Stimulated activated CD8-positive, alpha-beta memory T cell treated with anti-CD3 and anti-CD28 coated beads, Interleukin-15, amount 100 ng/mL, for 24 hours (primary cell): ENCODE data around the gene DNAH2.
"Not testable (repeated sequence)": the region's sequence is repeated elsewhere in the genome, so short reads cannot be mapped to it uniquely, and the experiment has no call there.

Source experiments
- DNase-seq: peaks from one replicate; pipeline ENCODE4 v3.0.0-alpha.2; 2020; ENCODE audit warnings: low read depth

DNAH2 gene

GRCh38 chr17:7777017-7777416 lies 59.5 kb downstream of the DNAH2 start:
- DNase-seq: no peak

GRCh38 chr17:7780736-7781135 lies 63.2 kb downstream of the DNAH2 start:
- DNase-seq: no peak

- DNase-seq: no peak
Observed at GRCh38 chr17:7781429-7781828, 63.9 kb downstream of the DNAH2 start.

- no peak for DNase-seq
Observed at GRCh38 chr17:7782240-7782639, 64.7 kb downstream of the DNAH2 start.

- no peak for DNase-seq
Observed at GRCh38 chr17:7786866-7787265, 69.3 kb downstream of the DNAH2 start.

- DNase-seq: no peak
Observed at GRCh38 chr17:7789131-7789530, 71.6 kb downstream of the DNAH2 start.

GRCh38 chr17:7790150-7790549 lies 72.6 kb downstream of the DNAH2 start:
- no peak for DNase-seq

- no peak for DNase-seq
Observed at GRCh38 chr17:7792611-7793010, 75.1 kb downstream of the DNAH2 start.

GRCh38 chr17:7794075-7794663 lies 76.6 kb downstream of the DNAH2 start:
- DNase-seq: no peak

GRCh38 chr17:7797976-7798375 lies 80.4 kb downstream of the DNAH2 start:
- no peak for DNase-seq

GRCh38 chr17:7798839-7799238 lies 81.3 kb downstream of the DNAH2 start:
- no peak for DNase-seq

- no peak for DNase-seq
Observed at GRCh38 chr17:7803981-7804380, 86.4 kb downstream of the DNAH2 start.

- no peak for DNase-seq
Observed at GRCh38 chr17:7806587-7806986, 89.0 kb downstream of the DNAH2 start.

GRCh38 chr17:7807206-7807605 lies 89.7 kb downstream of the DNAH2 start:
- DNase-seq: no peak

GRCh38 chr17:7809086-7809790 lies 91.7 kb downstream of the DNAH2 start:
- no peak for DNase-seq

- DNase-seq: not testable (repeated sequence)
Observed at GRCh38 chr17:7809791-7810343, 92.3 kb downstream of the DNAH2 start.

GRCh38 chr17:7811251-7811650 lies 93.7 kb downstream of the DNAH2 start:
- DNase-seq: no peak

- DNase-seq: no peak
Observed at GRCh38 chr17:7814969-7815368, 97.4 kb downstream of the DNAH2 start.

GRCh38 chr17:7816926-7817642 lies 99.5 kb downstream of the DNAH2 start:
- DNase-seq: no peak

- DNase-seq: no peak
Observed at GRCh38 chr17:7817643-7817964, 100.1 kb downstream of the DNAH2 start.

- no peak for DNase-seq
Observed at GRCh38 chr17:7818026-7818425, 100.5 kb downstream of the DNAH2 start.

- no peak for DNase-seq
Observed at GRCh38 chr17:7818746-7819645, 101.5 kb downstream of the DNAH2 start.
